Stimulated activated CD8-positive, alpha-beta memory T cell treated with anti-CD3 and anti-CD28 coated beads, Interleukin-7, amount 100 ng/mL, for 4 hours (primary cell): ENCODE measurements around the gene GSTT2B.
"Not testable (repeated sequence)": the region's sequence is repeated elsewhere in the genome, so short reads cannot be mapped to it uniquely, and the experiment has no call there.

Experiments used
- DNase-seq, 2 donors: peaks; one replicate each; pipeline ENCODE4 v3.0.0-alpha.2; 2020; ENCODE audit warnings: low read depth in 2 of 2

Gene GSTT2B

GRCh38 chr22:23986089-23986488, 25.1 kb upstream of the GSTT2B start:
- DNase-seq: not testable (repeated sequence)

- no peak for DNase-seq
Observed at GRCh38 chr22:23984430-23984829, 23.4 kb upstream of the GSTT2B start.

- not testable (repeated sequence) for DNase-seq
Observed at GRCh38 chr22:23980567-23980966, 19.6 kb upstream of the GSTT2B start.

- DNase-seq: not testable (repeated sequence)
Observed at GRCh38 chr22:23979557-23980240, 18.7 kb upstream of the GSTT2B start, which contains the start of gene GSTT2. Gene GSTT2, plus strand, starts transcription at chr22:23980134.

- not testable (repeated sequence) for DNase-seq
Observed at GRCh38 chr22:23977304-23977703, 16.3 kb upstream of the GSTT2B start.

GRCh38 chr22:23974836-23975352, 13.9 kb upstream of the GSTT2B start:
- not testable (repeated sequence) for DNase-seq

- not testable (repeated sequence) for DNase-seq
Observed at GRCh38 chr22:23974345-23974744, 13.3 kb upstream of the GSTT2B start, which contains the start of gene DDT. Gene DDT, minus strand, starts transcription at chr22:23974441. Its CDS starts 27 bp downstream, at chr22:23974414.

- DNase-seq: not testable (repeated sequence)
Observed at GRCh38 chr22:23971927-23972326, 10.9 kb upstream of the GSTT2B start.

GRCh38 chr22:23970816-23971486, 10.0 kb upstream of the GSTT2B start:
- DNase-seq: no peak

- no peak for DNase-seq
Observed at GRCh38 chr22:23970201-23970641, 9.2 kb upstream of the GSTT2B start.

GRCh38 chr22:23969071-23969470, 8.1 kb upstream of the GSTT2B start:
- no peak for DNase-seq

GRCh38 chr22:23966568-23966967, 5.6 kb upstream of the GSTT2B start, which contains the start of gene DDTL:
Gene DDTL, plus strand, starts transcription at chr22:23966888. Its CDS starts 27 bp downstream, at chr22:23966915.
- not testable (repeated sequence) for DNase-seq

- not testable (repeated sequence) for DNase-seq
Observed at GRCh38 chr22:23966094-23966493, 5.1 kb upstream of the GSTT2B start.

GRCh38 chr22:23956301-23956900, 4.6 kb downstream of the GSTT2B start:
- DNase-seq: peak; percentile 23 to 74

GRCh38 chr22:23955886-23956285, 5.1 kb downstream of the GSTT2B start:
- DNase-seq: not testable (repeated sequence)

- not testable (repeated sequence) for DNase-seq
Observed at GRCh38 chr22:23954991-23955305, 6.0 kb downstream of the GSTT2B start.

GRCh38 chr22:23954193-23954990, 6.6 kb downstream of the GSTT2B start:
- not testable (repeated sequence) for DNase-seq

GRCh38 chr22:23953485-23953884, 7.5 kb downstream of the GSTT2B start:
- DNase-seq: not testable (repeated sequence)

- not testable (repeated sequence) for DNase-seq
Observed at GRCh38 chr22:23952794-23953405, 8.1 kb downstream of the GSTT2B start.

- DNase-seq: not testable (repeated sequence)
Observed at GRCh38 chr22:23951383-23951782, 9.6 kb downstream of the GSTT2B start.

- DNase-seq: not testable (repeated sequence)
Observed at GRCh38 chr22:23949764-23950163, 11.2 kb downstream of the GSTT2B start.
